ENCODE results near the gene GNS. TPM values are rescaled to one million over a fixed set of nuclear protein-coding genes. Genes with fewer than 3 reads are reported as not detected.

The GNS gene
- polyA plus RNA-seq, 3 donors from 2014 or later: 64.5 to 113 (median 109) TPM

DNA sequence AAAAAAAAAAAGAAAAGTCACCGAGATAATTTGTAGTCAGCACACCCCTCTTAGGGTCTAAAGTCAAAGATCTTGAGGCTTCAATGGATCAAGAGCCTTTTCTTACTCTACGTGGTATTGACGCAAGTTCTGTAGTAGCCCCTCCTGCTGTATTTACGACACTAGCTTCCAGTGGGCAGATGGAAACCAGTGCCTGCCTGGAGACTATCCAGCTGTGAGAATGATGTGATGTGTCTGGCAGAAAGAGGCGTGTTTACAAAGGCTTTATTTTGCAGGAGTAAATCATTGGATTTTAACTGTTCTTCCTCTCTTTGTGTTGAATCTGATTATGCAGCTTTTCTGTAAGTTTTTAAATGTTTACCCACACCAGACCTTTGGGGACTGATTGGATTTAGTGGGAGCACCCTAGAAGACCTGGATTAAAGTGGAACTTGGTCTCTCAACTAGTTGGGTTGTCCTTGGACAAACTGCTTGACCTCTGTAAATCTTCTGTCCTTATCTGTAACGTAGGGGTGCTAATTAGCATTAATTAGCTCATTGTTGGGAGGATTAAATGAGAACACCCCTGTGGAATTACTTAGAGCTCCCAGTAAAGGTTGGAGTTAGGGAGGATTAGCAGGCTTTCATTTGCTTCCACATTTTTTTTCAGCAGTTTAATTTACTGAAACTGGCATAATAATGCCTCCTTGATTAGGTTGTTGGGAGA, 76.5 kb downstream of the GNS start:
- peak overlapping the region; percentile 94 to 100 (median 95) for H3K27ac Mint-ChIP-seq
- H3K4me1 Mint-ChIP-seq: peaks cover 87 to 96% of the 10 kb centered on the region in 2 donors
- H3K36me3 Mint-ChIP-seq: peaks cover 12 to 27% (median 15%) of the 10 kb centered on the region in 3 donors
- no peak for DNase-seq
- H3K9me3 Mint-ChIP-seq: no peaks in the 10 kb centered on the region
- H3K4me3 Mint-ChIP-seq: peak overlapping the region; percentile 40 to 81 (median 76)
- peaks cover 9 to 36% (median 10%) of the 10 kb centered on the region in 3 donors for H3K27me3 Mint-ChIP-seq (ENCODE audit: low read depth in 3 of 3)

DNA sequence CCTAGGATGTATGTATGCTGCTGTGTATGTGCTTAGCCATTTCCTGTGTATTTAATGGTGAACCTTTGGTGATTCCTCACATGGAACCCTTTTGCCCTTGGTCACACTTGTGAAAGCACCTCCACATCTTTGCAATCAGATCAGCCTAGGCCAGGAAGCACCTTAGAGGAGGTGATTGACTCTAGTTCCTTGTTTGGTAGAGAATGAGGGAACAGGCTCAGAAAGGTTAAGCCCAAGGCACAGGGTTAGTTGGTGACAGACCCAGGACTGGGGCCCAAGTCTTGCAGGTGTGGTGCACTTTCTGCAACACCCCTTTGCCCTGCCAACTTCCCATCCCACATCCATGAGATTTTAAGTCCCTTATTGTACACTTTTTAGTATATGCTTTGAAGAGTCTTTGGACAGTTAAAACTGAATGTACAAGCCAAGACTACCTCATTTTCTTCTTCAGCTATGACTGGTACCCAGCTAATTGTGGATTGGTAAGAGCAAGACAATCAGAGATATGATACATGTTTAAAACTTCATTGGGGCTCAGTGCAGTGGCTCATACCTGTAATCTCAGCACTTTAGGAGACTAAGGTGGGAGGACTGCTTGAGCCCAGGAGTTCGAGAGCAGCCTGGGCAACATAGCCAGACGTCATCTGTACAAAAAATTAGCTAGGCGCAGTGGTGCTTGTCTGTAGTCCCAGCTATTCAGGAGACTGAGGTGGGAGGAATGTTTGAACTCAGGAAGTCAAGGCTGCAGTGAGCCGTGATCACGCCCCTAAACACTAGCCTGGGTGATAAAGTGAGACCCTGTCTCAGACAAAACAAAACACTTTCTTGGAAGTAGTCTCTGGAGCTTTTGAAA, 77.8 kb downstream of the GNS start:
- DNase-seq: no peak
- Mint-ChIP-seq H3K27ac (peak overlapping the region; percentile 94 to 100 (median 98)), H3K4me1 (peaks cover 95 to 98% of the 10 kb centered on the region in 2 donors), H3K4me3 (peak overlapping the region; percentile 58 to 85 (median 70)), H3K36me3 (peaks cover 11 to 18% (median 12%) of the 10 kb centered on the region in 3 donors), H3K27me3 (ENCODE audit: low read depth in 3 of 3) (peaks cover 9 to 43% (median 10%) of the 10 kb centered on the region in 3 donors), H3K9me3 (no peaks in the 10 kb centered on the region)

DNA sequence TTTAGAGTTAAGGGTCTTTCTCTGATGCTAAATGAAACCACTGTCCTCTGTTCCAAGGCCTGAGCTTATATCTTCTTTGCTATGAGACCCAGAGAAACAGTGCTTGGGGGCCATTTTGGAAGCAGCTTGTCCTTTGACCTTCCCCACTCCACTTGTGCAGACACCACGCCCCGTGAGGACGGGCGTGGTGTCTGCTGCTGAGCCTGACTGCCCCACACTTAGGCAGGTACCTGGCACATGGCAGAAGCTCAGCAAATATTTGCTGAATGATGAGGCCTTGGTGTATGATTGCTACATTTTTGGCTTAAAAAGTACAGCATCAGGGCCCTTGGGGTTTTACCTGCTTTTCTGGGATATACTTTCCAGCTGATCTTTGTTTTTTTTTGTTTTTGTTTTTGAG, 79.0 kb downstream of the GNS start:
- no peak for DNase-seq
- Mint-ChIP-seq H3K27me3 (ENCODE audit: low read depth in 3 of 3) (peaks cover 9 to 42% (median 13%) of the 10 kb centered on the region in 3 donors), H3K36me3 (peaks cover 8 to 9% (median 8%) of the 10 kb centered on the region in 3 donors), H3K9me3 (no peaks in the 10 kb centered on the region), H3K4me1 (peaks cover 97 to 98% of the 10 kb centered on the region in 2 donors), H3K27ac (peak overlapping the region; percentile 94 to 100 (median 98)), H3K4me3 (peak overlapping the region; percentile 74 to 85 (median 79))

DNA sequence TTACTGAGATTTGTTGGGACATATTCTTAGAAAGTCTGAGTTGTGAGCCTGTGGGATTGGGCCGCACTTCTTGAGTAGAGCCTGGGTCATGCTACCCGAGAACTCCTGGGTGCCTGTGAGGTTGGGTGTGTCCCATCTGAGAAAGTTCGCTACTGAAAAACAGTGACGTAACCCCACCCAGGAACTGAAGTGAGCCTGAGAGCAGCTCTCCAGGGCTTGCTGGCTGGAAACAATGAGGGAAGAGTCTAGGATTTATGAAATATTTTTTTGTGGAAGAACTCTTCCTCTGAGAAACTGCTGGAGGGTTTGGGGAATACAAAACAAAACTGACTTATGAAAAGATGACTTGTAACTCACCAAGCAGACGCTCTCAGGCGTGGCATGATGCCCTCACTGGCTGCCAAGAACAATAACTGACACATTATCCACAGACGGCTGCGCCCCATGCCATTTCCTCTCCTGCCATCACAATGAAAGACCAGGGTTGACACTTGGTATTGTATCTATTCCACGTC, 79.7 kb downstream of the GNS start:
- peak overlapping the region; percentile 74 to 85 (median 79) for H3K4me3 Mint-ChIP-seq
- H3K4me1 Mint-ChIP-seq: peaks cover 96 to 98% of the 10 kb centered on the region in 2 donors
- DNase-seq: peak; percentile 76 to 82 (median 82)
- peak overlapping the region; percentile 94 to 100 (median 98) for H3K27ac Mint-ChIP-seq
- H3K36me3 Mint-ChIP-seq: peaks cover 5 to 9% (median 6%) of the 10 kb centered on the region in 3 donors
- H3K9me3 Mint-ChIP-seq: no peaks in the 10 kb centered on the region
- peaks cover 8 to 41% (median 11%) of the 10 kb centered on the region in 3 donors for H3K27me3 Mint-ChIP-seq (ENCODE audit: low read depth in 3 of 3)

DNA sequence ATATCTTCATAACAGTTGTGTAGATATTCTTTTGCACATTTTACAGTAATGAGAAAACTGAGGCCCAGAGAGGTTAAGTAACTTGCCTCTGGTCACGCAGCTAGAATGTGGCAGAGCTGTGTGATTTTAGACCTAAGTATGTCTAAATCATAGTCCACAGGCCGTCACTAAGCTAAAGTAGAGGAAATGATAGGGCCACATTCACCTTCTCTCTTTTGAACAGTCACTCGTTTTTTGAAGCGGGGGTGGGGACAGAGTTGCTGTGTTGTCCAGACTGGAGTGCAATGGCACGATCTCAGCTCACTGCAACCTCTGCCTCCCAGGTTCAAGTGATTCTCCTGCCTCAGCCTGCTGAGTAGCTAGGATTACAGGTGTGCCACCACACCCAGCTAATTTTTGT, 80.4 kb downstream of the GNS start:
- peaks cover 96 to 98% of the 10 kb centered on the region in 2 donors for H3K4me1 Mint-ChIP-seq

DNA sequence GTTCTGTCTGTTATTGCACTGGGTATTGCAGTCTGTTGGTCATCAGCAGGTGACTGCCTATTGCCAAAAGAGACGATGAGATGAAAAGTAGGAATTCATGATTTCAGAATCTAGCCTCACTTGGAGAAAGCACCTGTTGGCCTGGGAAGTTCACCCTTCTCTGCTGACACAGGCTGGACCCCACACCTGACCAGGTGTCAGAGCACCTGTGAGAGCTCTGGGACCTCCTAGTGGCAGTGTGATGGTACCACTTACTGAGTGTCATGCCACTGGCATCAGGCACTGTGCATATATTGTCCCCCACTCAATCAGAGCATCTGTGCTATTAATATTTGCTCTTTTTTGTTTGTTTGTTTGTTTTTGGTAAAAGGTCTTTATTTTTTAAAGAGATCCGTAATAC, 81.0 kb downstream of the GNS start:
- no peak for DNase-seq
- H3K9me3 Mint-ChIP-seq: no peaks in the 10 kb centered on the region
- H3K36me3 Mint-ChIP-seq: peaks cover 0 to 5% (median 4%) of the 10 kb centered on the region in 3 donors
- peak overlapping the region in 4 of 5 donors; percentile 11 to 85 (median 76) for H3K4me3 Mint-ChIP-seq
- H3K27me3 Mint-ChIP-seq (ENCODE audit: low read depth in 3 of 3): peaks cover 0 to 32% (median 6%) of the 10 kb centered on the region in 3 donors
- H3K4me1 Mint-ChIP-seq: peaks cover 96 to 98% of the 10 kb centered on the region in 2 donors
- peak overlapping the region; percentile 94 to 100 (median 98) for H3K27ac Mint-ChIP-seq

More for the DNA sequence above, 80.4 kb downstream of the GNS start:
- H3K9me3 Mint-ChIP-seq: no peaks in the 10 kb centered on the region
- peak in 1 of 3 donors; percentile 41 for DNase-seq
- H3K27me3 Mint-ChIP-seq (ENCODE audit: low read depth in 3 of 3): peaks cover 5 to 36% (median 8%) of the 10 kb centered on the region in 3 donors
- peak overlapping the region; percentile 74 to 85 (median 79) for H3K4me3 Mint-ChIP-seq
- peaks cover 3 to 8% (median 4%) of the 10 kb centered on the region in 3 donors for H3K36me3 Mint-ChIP-seq
- peak overlapping the region; percentile 94 to 100 (median 98) for H3K27ac Mint-ChIP-seq

DNA sequence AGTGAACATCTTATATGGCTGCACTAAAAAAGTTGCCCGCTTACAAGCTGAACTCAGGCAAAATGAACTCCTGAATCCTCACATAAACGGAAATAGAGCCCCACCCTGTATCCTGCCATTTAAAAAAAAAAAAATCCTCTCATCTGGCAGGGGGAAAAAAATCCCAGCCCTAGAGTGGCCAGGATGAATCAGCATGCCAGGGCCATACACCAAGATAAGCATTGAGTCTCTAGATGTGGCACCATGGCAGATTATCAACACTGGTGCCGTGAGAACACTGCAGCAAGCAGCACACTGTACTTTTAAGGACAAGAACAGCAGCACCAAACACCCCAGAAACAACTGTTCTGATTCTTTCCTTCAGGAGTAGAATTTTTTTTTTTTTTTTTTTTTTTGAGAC, 83.4 kb downstream of the GNS start:
- Mint-ChIP-seq H3K27ac (peak overlapping the region; percentile 95 to 100 (median 99)), H3K4me1 (peaks cover 93 to 96% of the 10 kb centered on the region in 2 donors), H3K27me3 (ENCODE audit: low read depth in 3 of 3) (peaks cover 0 to 28% (median 3%) of the 10 kb centered on the region in 3 donors), H3K36me3 (peaks cover 0 to 5% (median 0%) of the 10 kb centered on the region in 3 donors), H3K4me3 (peak overlapping the region; percentile 57 to 73 (median 67)), H3K9me3 (no peaks in the 10 kb centered on the region)
- no peak for DNase-seq

DNA sequence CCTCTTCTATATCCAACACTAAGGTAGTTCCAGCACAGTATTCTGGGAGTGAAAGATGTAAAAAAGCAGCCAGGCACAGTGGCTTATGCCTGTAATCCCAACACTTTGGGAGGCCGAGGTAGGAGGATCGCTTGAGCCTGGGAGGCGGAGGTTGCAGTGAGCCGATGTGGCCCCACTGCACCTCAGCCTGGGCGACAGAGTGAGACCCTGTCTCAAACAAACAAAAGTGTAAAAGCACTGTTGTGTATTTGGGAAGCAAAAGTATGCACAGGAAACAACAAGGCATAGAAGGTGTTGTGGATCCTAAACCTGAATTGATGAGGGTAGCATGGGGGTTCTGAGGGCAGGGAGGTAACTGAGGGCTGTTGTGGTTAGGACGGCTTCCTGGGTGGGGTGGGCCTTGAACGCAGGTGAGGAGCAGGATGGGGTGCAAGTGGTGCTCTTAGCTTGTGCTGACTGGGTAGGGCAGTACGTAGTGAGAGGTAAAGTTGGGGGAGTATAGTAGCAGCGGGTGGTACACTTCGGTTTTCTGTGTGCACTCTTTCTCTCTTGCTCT, 84.8 kb downstream of the GNS start:
- peaks cover 92 to 96% of the 10 kb centered on the region in 2 donors for H3K4me1 Mint-ChIP-seq
- peak overlapping the region; percentile 73 to 92 (median 76) for H3K4me3 Mint-ChIP-seq
- DNase-seq: peak in 2 of 3 donors; percentile 38 to 43
- H3K27me3 Mint-ChIP-seq (ENCODE audit: low read depth in 3 of 3): peaks cover 0 to 26% (median 10%) of the 10 kb centered on the region in 3 donors
- H3K27ac Mint-ChIP-seq: peak overlapping the region; percentile 95 to 100 (median 99)
- H3K9me3 Mint-ChIP-seq: no peaks in the 10 kb centered on the region
- H3K36me3 Mint-ChIP-seq: peaks cover 0 to 5% (median 0%) of the 10 kb centered on the region in 3 donors

DNA sequence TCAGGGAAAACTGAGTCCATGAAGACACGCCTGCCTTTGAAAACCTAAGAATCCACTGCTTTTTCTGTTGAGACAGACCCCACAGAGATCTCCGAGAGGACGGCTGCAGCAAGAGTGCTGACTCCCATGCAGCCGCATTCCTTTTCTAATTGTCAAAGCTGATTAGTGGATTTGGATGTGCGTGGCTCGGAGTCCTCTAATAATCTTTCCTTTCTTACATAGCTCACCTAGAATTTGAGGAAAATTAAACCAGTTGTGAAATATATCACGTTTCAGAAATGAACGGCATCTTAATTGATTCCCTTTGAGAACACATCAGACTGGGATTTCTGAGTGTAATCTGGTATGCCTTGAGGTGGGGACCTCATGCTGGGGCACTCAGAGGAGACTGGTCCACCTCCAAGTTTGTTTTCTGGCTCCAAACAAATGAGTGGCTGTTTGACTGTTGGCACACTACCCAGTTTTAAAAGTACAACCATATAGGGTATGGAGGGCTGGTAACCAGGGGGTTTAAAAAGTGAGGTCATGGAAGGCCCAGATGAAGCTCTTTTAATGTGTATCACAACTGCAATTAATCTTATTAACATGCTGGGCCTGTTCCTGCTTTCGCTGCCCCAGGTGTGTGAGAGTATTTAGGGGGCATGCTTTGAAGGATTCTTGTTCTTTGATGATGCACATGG, 85.6 kb downstream of the GNS start:
- Mint-ChIP-seq H3K4me1 (peaks cover 92 to 96% of the 10 kb centered on the region in 2 donors), H3K27ac (peak overlapping the region; percentile 95 to 100 (median 99)), H3K9me3 (no peaks in the 10 kb centered on the region), H3K36me3 (peaks cover 0 to 5% (median 0%) of the 10 kb centered on the region in 3 donors), H3K27me3 (ENCODE audit: low read depth in 3 of 3) (peaks cover 5 to 33% (median 18%) of the 10 kb centered on the region in 3 donors), H3K4me3 (peak overlapping the region; percentile 73 to 92 (median 76))
- no peak for DNase-seq

DNA sequence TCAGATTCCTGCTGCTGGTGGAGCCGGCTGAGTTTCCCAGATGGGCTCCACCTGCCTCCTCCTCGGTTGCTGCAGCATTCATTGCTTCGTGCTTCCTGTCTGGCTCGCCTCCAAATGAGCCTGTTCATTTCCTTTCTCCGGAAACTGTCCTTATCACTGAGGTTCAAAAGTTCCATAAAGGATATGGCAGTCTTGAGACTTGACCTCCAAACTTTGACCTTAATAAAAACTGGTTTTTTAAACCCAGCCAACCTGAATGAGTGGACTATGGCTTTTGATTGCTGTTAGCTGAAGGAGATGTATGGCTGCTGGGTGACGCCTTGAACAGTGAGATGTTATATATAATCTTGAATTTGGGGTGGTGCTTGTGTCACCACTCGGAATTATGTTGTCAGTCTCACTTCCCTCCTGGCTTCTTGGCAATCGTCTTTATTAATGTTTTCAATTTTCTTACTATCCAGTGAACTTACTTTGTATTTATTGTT, 86.2 kb downstream of the GNS start:
- H3K27me3 Mint-ChIP-seq (ENCODE audit: low read depth in 3 of 3): peaks cover 7 to 34% (median 23%) of the 10 kb centered on the region in 3 donors
- peaks cover 0 to 5% (median 0%) of the 10 kb centered on the region in 3 donors for H3K36me3 Mint-ChIP-seq
- no peak for DNase-seq
- H3K4me3 Mint-ChIP-seq: peak overlapping the region; percentile 53 to 92 (median 76)
- peaks cover 92 to 96% of the 10 kb centered on the region in 2 donors for H3K4me1 Mint-ChIP-seq
- no peaks in the 10 kb centered on the region for H3K9me3 Mint-ChIP-seq
- peak overlapping the region; percentile 95 to 100 (median 99) for H3K27ac Mint-ChIP-seq

DNA sequence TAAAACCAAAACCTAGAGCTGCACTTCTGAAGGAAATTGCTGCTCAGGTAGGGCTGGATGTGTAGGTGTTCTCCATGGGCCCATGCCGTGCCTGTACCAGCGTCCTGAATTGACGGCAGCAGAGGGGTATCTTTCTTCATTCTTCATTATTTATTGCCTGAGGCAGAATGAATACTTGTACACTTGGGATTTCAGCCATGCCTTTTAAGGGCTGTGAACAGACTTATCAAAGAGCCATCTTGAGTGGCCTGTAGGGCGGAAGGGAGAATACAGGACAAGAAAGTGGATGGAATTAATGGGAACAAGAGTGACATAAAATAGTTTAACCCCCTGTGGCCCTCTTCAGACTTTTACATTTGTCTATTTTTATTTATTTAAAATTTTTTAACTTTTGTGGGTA, 87.5 kb downstream of the GNS start:
- Mint-ChIP-seq H3K4me1 (peaks cover 92 to 96% of the 10 kb centered on the region in 2 donors), H3K4me3 (peak overlapping the region; percentile 92 to 97 (median 95)), H3K9me3 (no peaks in the 10 kb centered on the region), H3K36me3 (no peaks in the 10 kb centered on the region), H3K27me3 (ENCODE audit: low read depth in 3 of 3) (peaks cover 7 to 30% (median 23%) of the 10 kb centered on the region in 3 donors), H3K27ac (peak overlapping the region; percentile 98 to 100 (median 99))
- no peak for DNase-seq

DNA sequence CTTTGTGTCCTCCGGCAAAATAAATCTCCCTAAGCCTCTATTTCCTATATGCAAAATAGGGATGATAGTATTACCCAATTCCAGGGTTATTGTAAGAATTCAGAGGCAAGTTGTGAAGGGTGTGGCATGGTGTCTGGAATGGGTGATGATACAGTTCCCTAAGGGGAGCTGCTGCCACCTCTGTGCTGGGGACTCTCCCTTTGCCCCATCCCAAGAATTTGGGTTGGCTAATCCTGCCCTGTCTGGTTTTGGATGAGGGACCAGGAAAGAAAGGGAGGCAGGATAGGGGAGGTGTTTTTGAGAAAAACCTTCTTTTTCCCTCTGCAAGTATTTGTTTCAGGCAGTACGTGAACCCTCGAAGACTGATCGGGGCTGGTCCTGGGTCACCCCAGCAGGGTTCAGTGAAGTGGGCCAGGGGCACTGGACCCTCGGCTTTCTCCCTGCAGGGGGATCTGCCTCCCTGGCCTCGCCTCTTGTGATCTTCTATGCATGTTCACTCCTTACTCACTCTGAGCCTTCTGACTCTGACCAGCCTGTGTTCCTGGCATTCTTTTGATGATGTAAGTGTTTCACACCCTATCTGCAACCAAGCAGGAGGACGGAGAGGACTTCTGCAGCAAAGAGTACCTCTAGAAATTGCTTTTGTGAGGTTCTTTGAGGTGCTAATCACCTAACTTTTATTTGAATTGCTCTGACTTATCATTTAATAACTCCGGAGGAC, 88.1 kb downstream of the GNS start:
- Mint-ChIP-seq H3K36me3 (no peaks in the 10 kb centered on the region), H3K9me3 (no peaks in the 10 kb centered on the region), H3K4me3 (peak overlapping the region; percentile 92 to 97 (median 95)), H3K27me3 (ENCODE audit: low read depth in 3 of 3) (peaks cover 7 to 30% (median 23%) of the 10 kb centered on the region in 3 donors), H3K4me1 (peaks cover 93 to 98% of the 10 kb centered on the region in 2 donors), H3K27ac (peak overlapping the region; percentile 98 to 100 (median 99))
- no peak for DNase-seq

All from immature natural killer cell (primary cell).